Activated CD8-positive, alpha-beta T cell treated with anti-CD3 and anti-CD28 coated beads for 36 hours (primary cell): ENCODE data around the gene ATP2C2. TPM values are rescaled to one million over a fixed set of nuclear protein-coding genes. Genes with fewer than 3 reads are reported as not detected.
"Not testable (repeated sequence)": the region's sequence is repeated elsewhere in the genome, so short reads cannot be mapped to it uniquely, and the experiment has no call there.

Experiments used
- ATAC-seq: fragments of 200-7000 bp; cut with Tn5 transposase; one replicate; pipeline ENCODE4 v1.10.0; 2021; ENCODE audit warnings: mild to moderate bottlenecking, moderate library complexity
- CTCF ChIA-PET: fragments of 350-600 bp; sonication (Branson Sonifier 250); formaldehyde crosslinking; loops from one replicate; lab custom pipeline; 2021; ENCODE audit warnings: antibody characterized with exemption; lab: Charles Lee
- POLR2A ChIA-PET: fragments of 350-600 bp; sonication (Branson Sonifier 250); formaldehyde crosslinking; loops from one replicate; lab custom pipeline; 2021; ENCODE audit warnings: antibody characterized with exemption; lab: Charles Lee
- DNase-seq: peaks from one replicate; pipeline ENCODE4 v3.0.0-alpha.2; 2020
- H3K27ac Mint-ChIP-seq: one replicate; pipeline ENCODE4 v1.8.0; 2021; ENCODE audit warnings: mild to moderate bottlenecking, mixed read lengths
- H3K27me3 Mint-ChIP-seq: one replicate; pipeline ENCODE4 v1.8.0; 2021; ENCODE audit warnings: mixed read lengths
- H3K36me3 Mint-ChIP-seq: one replicate; pipeline ENCODE4 v1.8.0; 2021; ENCODE audit warnings: low read depth, mixed read lengths
- H3K4me1 Mint-ChIP-seq: one replicate; pipeline ENCODE4 v1.8.0; 2021; ENCODE audit warnings: low read depth, mixed read lengths
- H3K4me3 Mint-ChIP-seq: one replicate; pipeline ENCODE4 v1.8.0; 2021; ENCODE audit warnings: mild to moderate bottlenecking, moderate library complexity, mixed read lengths
- H3K9me3 Mint-ChIP-seq: one replicate; pipeline ENCODE4 v1.8.0; 2021; ENCODE audit warnings: mixed read lengths
- intact Hi-C: fragments of 100-400 bp; cut with micrococcal nuclease; formaldehyde crosslinking; loops from one replicate; pipeline ENCODE4 v1.10.0; 2022
- total RNA-seq, 2 experiments: library from RNA; stranded (reverse); gene quantifications; one replicate each; pipeline ENCODE4 v1.2.3, GENCODE V29; 2021
- TF ChIP-seq, protein P1 (sequence below): fragments of 200-600 bp; IDR thresholded peaks from one replicate; pipeline ENCODE4 v1.8.0; 2022; ENCODE audit warnings: antibody characterized with exemption, mild to moderate bottlenecking

Gene ATP2C2
- total RNA-seq, 2 experiments from 2014 or later: not detected

DNA sequence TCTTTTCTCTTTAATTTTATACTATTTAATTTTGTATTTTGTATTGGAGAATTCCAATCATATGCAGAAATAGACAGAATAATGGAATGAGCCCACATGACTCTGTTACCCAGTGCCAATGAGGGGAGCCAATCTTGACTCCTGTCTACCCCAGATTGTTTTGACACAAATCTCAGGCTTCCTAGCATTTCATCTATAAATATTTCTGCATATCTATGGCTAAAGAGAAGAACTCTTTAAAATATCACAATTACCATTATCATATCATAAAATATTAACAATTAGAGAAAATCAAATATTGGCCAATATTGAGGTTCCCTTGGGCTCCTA is 23.7 kb downstream of the ATP2C2 start:
- H3K27ac Mint-ChIP-seq: no peak overlapping the region
- H3K4me1 Mint-ChIP-seq: no peaks in the 10 kb centered on the region
- no peaks in the 10 kb centered on the region for H3K9me3 Mint-ChIP-seq
- DNase-seq (no peak), ATAC-seq (no peak)
- peaks cover 15% of the 10 kb centered on the region for H3K27me3 Mint-ChIP-seq
- intact Hi-C loops: no loop called here
- ChIA-PET CTCF (no interaction called here), POLR2A (no interaction called here)
- TF ChIP-seq, protein P1, sequence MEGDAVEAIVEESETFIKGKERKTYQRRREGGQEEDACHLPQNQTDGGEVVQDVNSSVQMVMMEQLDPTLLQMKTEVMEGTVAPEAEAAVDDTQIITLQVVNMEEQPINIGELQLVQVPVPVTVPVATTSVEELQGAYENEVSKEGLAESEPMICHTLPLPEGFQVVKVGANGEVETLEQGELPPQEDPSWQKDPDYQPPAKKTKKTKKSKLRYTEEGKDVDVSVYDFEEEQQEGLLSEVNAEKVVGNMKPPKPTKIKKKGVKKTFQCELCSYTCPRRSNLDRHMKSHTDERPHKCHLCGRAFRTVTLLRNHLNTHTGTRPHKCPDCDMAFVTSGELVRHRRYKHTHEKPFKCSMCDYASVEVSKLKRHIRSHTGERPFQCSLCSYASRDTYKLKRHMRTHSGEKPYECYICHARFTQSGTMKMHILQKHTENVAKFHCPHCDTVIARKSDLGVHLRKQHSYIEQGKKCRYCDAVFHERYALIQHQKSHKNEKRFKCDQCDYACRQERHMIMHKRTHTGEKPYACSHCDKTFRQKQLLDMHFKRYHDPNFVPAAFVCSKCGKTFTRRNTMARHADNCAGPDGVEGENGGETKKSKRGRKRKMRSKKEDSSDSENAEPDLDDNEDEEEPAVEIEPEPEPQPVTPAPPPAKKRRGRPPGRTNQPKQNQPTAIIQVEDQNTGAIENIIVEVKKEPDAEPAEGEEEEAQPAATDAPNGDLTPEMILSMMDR: no peak
- H3K4me3 Mint-ChIP-seq: no peak overlapping the region
- no peaks in the 10 kb centered on the region for H3K36me3 Mint-ChIP-seq

GRCh38 chr16:84396082-84396481 is 27.7 kb downstream of the ATP2C2 start:
- POLR2A ChIA-PET, ATAC-seq, H3K9me3 Mint-ChIP-seq, H3K27ac Mint-ChIP-seq, H3K4me1 Mint-ChIP-seq, CTCF ChIA-PET, H3K36me3 Mint-ChIP-seq, H3K4me3 Mint-ChIP-seq, DNase-seq, intact Hi-C loops: not testable (repeated sequence)
- H3K27me3 Mint-ChIP-seq: peaks cover 27% of the 10 kb centered on the region

DNA sequence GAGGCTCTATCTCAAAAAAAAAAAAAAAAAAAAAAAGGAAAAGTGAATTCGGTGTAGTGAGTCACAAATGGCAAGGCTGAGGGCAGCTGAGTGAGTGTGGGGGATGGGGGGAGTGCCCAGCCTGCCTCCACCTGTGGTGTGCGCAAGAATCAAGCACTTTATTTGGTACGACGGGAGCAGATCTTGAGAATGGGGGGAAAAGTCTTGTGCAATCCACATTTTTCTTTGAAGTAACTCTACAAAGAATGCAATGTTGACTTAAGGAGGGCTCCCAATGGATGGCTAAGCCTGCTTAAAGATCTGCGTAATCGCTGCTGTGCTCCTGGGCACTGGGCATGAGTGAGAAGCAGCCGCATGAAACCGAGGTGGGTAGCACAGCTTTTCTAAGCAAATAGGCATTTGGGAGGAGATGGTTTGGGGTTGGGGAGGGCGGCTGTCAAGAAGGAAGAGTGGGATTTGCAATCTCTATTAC is 28.2 kb downstream of the ATP2C2 start:
- TF ChIP-seq, protein P1: no peak
- no peak overlapping the region for H3K27ac Mint-ChIP-seq
- intact Hi-C loops: no loop called here
- no peaks in the 10 kb centered on the region for H3K36me3 Mint-ChIP-seq
- no peak overlapping the region for H3K4me3 Mint-ChIP-seq
- peaks cover 2% of the 10 kb centered on the region for H3K9me3 Mint-ChIP-seq
- CTCF ChIA-PET: interaction anchor here (0.9 kb wide), 1 partner anchor 120 kb away, joined by 3 read pairs; no protein-coding TSS in a partner anchor
- ATAC-seq (no peak), DNase-seq (no peak)
- POLR2A ChIA-PET: no interaction called here
- H3K4me1 Mint-ChIP-seq: no peaks in the 10 kb centered on the region
- peaks cover 27% of the 10 kb centered on the region for H3K27me3 Mint-ChIP-seq

DNA sequence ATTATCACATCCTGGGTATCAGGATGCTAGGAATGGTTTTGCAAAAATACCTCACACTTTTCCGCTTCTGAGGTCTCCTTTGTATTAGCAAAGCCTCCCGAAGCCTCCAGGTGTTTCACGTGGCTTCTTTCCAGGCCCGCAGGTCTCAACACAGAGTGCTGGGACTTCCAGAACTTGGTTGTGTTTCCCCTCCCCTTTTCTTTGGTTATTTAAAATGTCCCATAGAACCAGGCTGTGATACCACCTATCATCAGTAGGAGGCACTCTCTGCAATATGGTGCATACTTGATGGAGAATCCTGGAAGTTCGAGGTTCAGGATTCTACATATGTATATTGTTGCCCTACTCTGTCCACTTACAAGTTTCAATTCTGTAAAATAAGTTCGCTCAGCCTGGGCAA is 28.8 kb downstream of the ATP2C2 start:
- no peak overlapping the region for H3K27ac Mint-ChIP-seq

GRCh38 chr16:84398701-84399100 is 30.4 kb downstream of the ATP2C2 start:
- intact Hi-C loops: no loop called here
- CTCF ChIA-PET: interaction anchor here (0.8 to 1.4 kb wide), 2 partner anchors 30 to 122 kb away, joined by 3 to 6 read pairs; no protein-coding TSS in a partner anchor
- H3K36me3 Mint-ChIP-seq: no peaks in the 10 kb centered on the region
- TF ChIP-seq, protein P1: no peak
- H3K27me3 Mint-ChIP-seq: peaks cover 29% of the 10 kb centered on the region
- POLR2A ChIA-PET: no interaction called here
- ATAC-seq (no peak), DNase-seq (no peak)
- H3K27ac Mint-ChIP-seq: no peak overlapping the region
- no peak overlapping the region for H3K4me3 Mint-ChIP-seq
- H3K4me1 Mint-ChIP-seq: no peaks in the 10 kb centered on the region
- peaks cover 2% of the 10 kb centered on the region for H3K9me3 Mint-ChIP-seq

More for the DNA sequence above, 28.8 kb downstream of the ATP2C2 start:
- DNase-seq: no peak
- intact Hi-C loops: no loop called here
- Mint-ChIP-seq H3K4me1 (no peaks in the 10 kb centered on the region), H3K4me3 (no peak overlapping the region), H3K27me3 (peaks cover 27% of the 10 kb centered on the region), H3K9me3 (peaks cover 2% of the 10 kb centered on the region), H3K36me3 (no peaks in the 10 kb centered on the region)
- TF ChIP-seq, protein P1: no peak
- ChIA-PET POLR2A (no interaction called here), CTCF (interaction anchor here (0.9 kb wide), 1 partner anchor 120 kb away, joined by 3 read pairs; no protein-coding TSS in a partner anchor)
- no peak for ATAC-seq

- H3K4me1 Mint-ChIP-seq, H3K9me3 Mint-ChIP-seq, H3K27ac Mint-ChIP-seq, DNase-seq, ATAC-seq, H3K4me3 Mint-ChIP-seq, CTCF ChIA-PET, H3K36me3 Mint-ChIP-seq, intact Hi-C loops, POLR2A ChIA-PET: not testable (repeated sequence)
- peaks cover 29% of the 10 kb centered on the region for H3K27me3 Mint-ChIP-seq
Measured at GRCh38 chr16:84399912-84400311, 31.6 kb downstream of the ATP2C2 start.

- CTCF ChIA-PET, ATAC-seq, DNase-seq, H3K36me3 Mint-ChIP-seq, H3K27ac Mint-ChIP-seq, H3K4me1 Mint-ChIP-seq, intact Hi-C loops, POLR2A ChIA-PET, H3K4me3 Mint-ChIP-seq, H3K9me3 Mint-ChIP-seq: not testable (repeated sequence)
- H3K27me3 Mint-ChIP-seq: peaks cover 26% of the 10 kb centered on the region
Measured at GRCh38 chr16:84403435-84403834, 35.1 kb downstream of the ATP2C2 start.
